Common myeloid progenitor, CD34-positive (primary cell): ENCODE measurements around the gene SLC10A6.

Source experiments
- CTCF ChIA-PET: fragments of 350-600 bp; sonication (Branson Sonifier 250); formaldehyde crosslinking; loops from one replicate; lab custom pipeline; 2021; ENCODE audit warnings: antibody characterized with exemption; lab: Charles Lee
- POLR2A ChIA-PET: fragments of 350-600 bp; sonication (Branson Sonifier 250); formaldehyde crosslinking; loops from one replicate; lab custom pipeline; 2021; ENCODE audit warnings: antibody characterized with exemption; lab: Charles Lee
- DNase-seq, 3 donors: peaks; one replicate each; pipeline versions ENCODE4 v3.0.0 to v3.0.0-alpha.2; 2013
- H3K27ac ChIP-seq, 2 experiments: 1 replicate in 1 of 2; 2 replicates in 1 of 2; pipeline ENCODE4 v1.7.0; 2013; ENCODE audit warnings: inconsistent platforms in 2 of 2, low read length in 2 of 2, mild to moderate bottlenecking in 2 of 2, low read depth in 1 of 2, moderate library complexity in 1 of 2; ENCODE audit not compliant: severe bottlenecking in 2 of 2, insufficient read depth in 1 of 2, poor library complexity in 1 of 2
- H3K27me3 ChIP-seq, 5 experiments: replicated peaks in 2 of 5; 1 replicate in 3 of 5; 2 replicates in 2 of 5; pipeline versions ENCODE4 v1.6.1 to v1.7.0; 2013; ENCODE audit warnings: low read length in 4 of 5, mild to moderate bottlenecking in 2 of 5, moderate library complexity in 2 of 5, inconsistent platforms in 1 of 5; ENCODE audit not compliant: insufficient read depth in 5 of 5, control insufficient read depth in 4 of 5
- H3K36me3 ChIP-seq, 4 experiments: 1 replicate in 2 of 4; 2 replicates in 2 of 4; pipeline versions ENCODE4 v1.6.1 to v1.7.0; 2013; ENCODE audit warnings: low read length in 3 of 4, control low read depth in 1 of 4, mild to moderate bottlenecking in 1 of 4; ENCODE audit not compliant: control insufficient read depth in 4 of 4, insufficient read depth in 4 of 4
- H3K4me1 ChIP-seq, 4 experiments: 1 replicate in 3 of 4; 2 replicates in 1 of 4; pipeline versions ENCODE4 v1.6.1 to v1.7.1; 2013; ENCODE audit warnings: low read length in 3 of 4, mild to moderate bottlenecking in 3 of 4, control low read depth in 1 of 4, inconsistent platforms in 1 of 4, moderate library complexity in 1 of 4; ENCODE audit not compliant: control insufficient read depth in 4 of 4, insufficient read depth in 4 of 4; ENCODE audit errors: control extremely low read depth in 1 of 4
- H3K4me3 ChIP-seq, 7 experiments: 1 replicate in 4 of 7; 2 replicates in 3 of 7; pipeline versions ENCODE4 v1.5.1 to v1.7.0; 2013; ENCODE audit warnings: mild to moderate bottlenecking in 7 of 7, low read length in 6 of 7, moderate library complexity in 6 of 7, inconsistent platforms in 2 of 7, low read depth in 2 of 7, control low read depth in 1 of 7; ENCODE audit not compliant: insufficient read depth in 4 of 7, control insufficient read depth in 1 of 7; ENCODE audit errors: extremely low read depth in 1 of 7
- H3K9me3 ChIP-seq, 5 experiments: 1 replicate in 4 of 5; 2 replicates in 1 of 5; pipeline versions ENCODE4 v1.6.1 to v1.7.1; 2013; ENCODE audit warnings: low read length in 4 of 5, mild to moderate bottlenecking in 2 of 5, inconsistent platforms in 1 of 5, low read depth in 1 of 5, moderate library complexity in 1 of 5; ENCODE audit not compliant: control insufficient read depth in 4 of 5, insufficient read depth in 2 of 5; ENCODE audit errors: control extremely low read depth in 1 of 5
- WGBS: methylation state at CpG from one replicate; pipeline ENCODE4 v1.1.5; 2013; ENCODE audit not compliant: insufficient coverage; 5-methylcytosine and 5-hydroxymethylcytosine counted together

SLC10A6 gene

DNA sequence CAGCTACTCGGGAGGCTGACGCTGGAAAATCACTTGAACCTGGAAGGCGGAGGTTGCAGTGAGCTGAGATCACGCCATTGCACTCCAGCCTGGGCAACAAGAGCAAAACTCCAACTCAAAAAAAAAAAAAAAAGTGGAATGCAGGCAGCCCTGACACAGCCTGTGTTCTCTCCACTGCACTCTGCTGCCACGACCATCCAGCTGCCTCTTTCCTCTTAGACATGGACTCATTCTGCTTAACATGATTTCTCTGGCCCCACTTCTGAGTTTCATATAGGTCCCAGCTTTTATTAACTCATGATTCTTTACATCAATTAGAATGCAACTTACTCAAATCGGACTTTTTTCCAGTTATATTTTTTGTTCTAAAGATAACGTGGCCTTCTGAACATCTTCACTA is 29.6 kb downstream of the SLC10A6 start:
- peaks cover 0 to 12% (median 5%) of the 10 kb centered on the region in 4 experiments for H3K36me3 ChIP-seq
- 91% methylated on average over 4 of the region's 7 CpGs for WGBS
- no peaks in the 10 kb centered on the region for H3K27me3 ChIP-seq
- ChIA-PET CTCF (no interaction called here), POLR2A (no interaction called here)
- peaks cover 0 to 15% (median 10%) of the 10 kb centered on the region in 5 experiments for H3K9me3 ChIP-seq
- no peak for DNase-seq
- no peaks in the 10 kb centered on the region for H3K4me1 ChIP-seq
- no peak overlapping the region for H3K4me3 ChIP-seq
- no peak overlapping the region for H3K27ac ChIP-seq

DNA sequence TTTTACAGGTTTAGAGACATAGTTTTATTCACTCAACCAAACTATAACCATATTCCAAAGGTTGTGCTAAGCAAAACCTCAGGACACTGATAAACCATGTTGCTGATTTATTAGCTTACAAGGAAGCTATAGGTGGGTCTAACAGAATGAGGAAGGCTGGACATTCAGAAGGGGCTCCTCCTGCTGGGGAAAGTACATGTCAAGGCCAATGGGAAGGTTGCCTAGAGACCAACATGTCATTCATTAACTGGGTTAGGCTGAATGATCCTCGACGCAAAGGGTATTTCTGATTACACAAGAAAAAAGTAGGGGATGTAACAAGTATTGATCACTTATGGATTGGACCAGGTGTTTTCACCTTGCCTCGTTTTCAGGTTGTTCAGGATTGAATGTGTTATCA is 30.3 kb downstream of the SLC10A6 start:
- no peak for DNase-seq
- 100% methylated on average over 3 of the region's 3 CpGs for WGBS

DNA sequence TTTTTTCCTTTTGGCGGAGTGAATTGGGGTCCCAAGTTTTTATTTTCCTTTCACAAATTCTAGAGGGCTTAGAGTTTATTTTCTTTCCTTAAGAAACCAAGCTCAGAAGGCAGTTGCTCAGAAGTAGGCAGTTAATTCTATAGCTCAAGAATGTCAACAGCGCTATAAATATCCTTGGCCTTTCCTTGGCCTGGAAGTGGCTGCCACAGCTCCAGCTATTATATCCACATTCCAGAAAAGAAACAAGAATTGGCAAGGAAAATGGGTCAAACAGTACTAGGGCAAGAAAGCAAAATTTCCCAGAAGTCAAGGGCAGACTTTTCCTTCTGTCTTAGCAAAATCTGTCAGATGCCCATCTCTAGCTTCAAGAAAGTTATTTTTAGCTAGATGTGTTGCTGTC is 31.0 kb downstream of the SLC10A6 start:
- peaks cover 0 to 15% (median 5%) of the 10 kb centered on the region in 4 experiments for H3K36me3 ChIP-seq
- 88% methylated on average over 1 of the region's 2 CpGs for WGBS
- H3K27ac ChIP-seq, result no peak overlapping the region
- ChIA-PET POLR2A (interaction anchor here (0.6 kb wide), 1 partner anchor 692 kb away, joined by 3 read pairs; no protein-coding TSS in a partner anchor), CTCF (no interaction called here)
- H3K4me3 ChIP-seq, result no peak overlapping the region
- no peaks in the 10 kb centered on the region for H3K4me1 ChIP-seq
- H3K9me3 ChIP-seq, result peaks cover 0 to 15% (median 10%) of the 10 kb centered on the region in 5 experiments
- no peaks in the 10 kb centered on the region for H3K27me3 ChIP-seq
- no peak for DNase-seq

More for the DNA sequence above, 30.3 kb downstream of the SLC10A6 start:
- H3K9me3 ChIP-seq, result peaks cover 0 to 15% (median 10%) of the 10 kb centered on the region in 5 experiments
- no peaks in the 10 kb centered on the region for H3K27me3 ChIP-seq
- POLR2A ChIA-PET, result no interaction called here
- no peaks in the 10 kb centered on the region for H3K4me1 ChIP-seq
- CTCF ChIA-PET, result no interaction called here
- peaks cover 0 to 12% (median 5%) of the 10 kb centered on the region in 4 experiments for H3K36me3 ChIP-seq
- H3K4me3 ChIP-seq, result no peak overlapping the region
- H3K27ac ChIP-seq, result no peak overlapping the region

DNA sequence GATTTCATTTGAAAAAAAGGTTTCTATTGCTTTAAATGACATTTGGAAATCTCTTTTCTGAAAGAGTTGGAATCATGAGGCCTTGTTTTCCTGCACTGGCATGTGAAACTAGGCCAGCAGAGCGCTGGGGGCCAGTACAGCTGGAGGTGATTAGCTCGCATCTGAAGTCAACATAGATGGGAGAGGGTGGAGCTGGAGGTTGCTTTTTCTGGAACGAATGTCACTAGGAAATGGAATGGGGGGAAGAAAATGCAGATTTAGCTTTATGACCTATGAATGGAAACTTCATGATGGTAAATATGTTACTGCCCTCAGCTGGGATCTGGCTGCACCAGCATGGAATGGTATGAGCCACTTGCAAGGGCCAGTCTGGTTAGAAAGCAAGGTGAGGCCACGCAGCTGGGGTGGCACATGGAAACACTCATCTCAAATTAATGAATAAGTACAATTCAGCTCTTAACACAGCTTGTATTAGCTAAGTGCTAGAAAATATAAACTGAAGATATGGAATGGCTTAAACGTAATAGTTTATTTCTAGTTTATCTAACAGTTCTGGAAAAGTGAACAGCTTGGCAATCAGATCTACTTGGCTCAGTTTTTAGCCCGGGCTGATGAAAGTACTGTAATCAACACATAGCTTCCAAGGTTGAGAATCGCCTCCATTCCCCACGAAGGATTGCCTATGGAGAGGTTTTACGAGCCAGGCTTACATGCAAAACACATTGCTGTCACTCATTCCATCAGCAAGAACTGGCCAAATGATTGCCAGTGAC is 32.5 kb downstream of the SLC10A6 start:
- Histone ChIP-seq H3K9me3 (peaks cover 0 to 15% (median 10%) of the 10 kb centered on the region in 5 experiments), H3K36me3 (peaks cover 0 to 15% (median 5%) of the 10 kb centered on the region in 4 experiments), H3K27ac (no peak overlapping the region), H3K27me3 (no peaks in the 10 kb centered on the region), H3K4me3 (no peak overlapping the region), H3K4me1 (no peaks in the 10 kb centered on the region)
- no peak for DNase-seq
- ChIA-PET POLR2A (no interaction called here), CTCF (no interaction called here)
- WGBS, result 98% methylated on average over 7 of the region's 9 CpGs

DNA sequence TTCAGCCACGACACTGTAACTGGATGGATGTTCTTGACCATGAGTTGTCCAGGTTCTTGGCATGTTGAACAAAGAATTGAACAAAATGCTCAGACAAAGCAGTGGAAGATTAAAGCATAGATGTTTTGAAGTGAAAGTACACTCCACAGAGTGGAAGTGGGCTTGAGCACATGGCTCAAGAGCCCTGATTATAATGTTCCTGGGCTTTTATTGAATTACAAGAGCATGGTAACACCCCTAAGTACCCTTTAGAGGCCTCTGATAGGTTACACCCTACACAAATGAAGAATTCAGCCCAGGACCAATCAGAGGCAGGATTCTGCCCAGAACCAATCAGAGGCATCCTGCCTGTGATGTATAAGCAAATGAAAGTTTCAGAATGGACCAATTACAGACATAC is 33.5 kb downstream of the SLC10A6 start:
- Histone ChIP-seq H3K27ac (no peak overlapping the region), H3K4me1 (no peaks in the 10 kb centered on the region), H3K4me3 (no peak overlapping the region), H3K27me3 (no peaks in the 10 kb centered on the region), H3K36me3 (peaks cover 0 to 24% (median 5%) of the 10 kb centered on the region in 4 experiments), H3K9me3 (peaks cover 0 to 15% (median 10%) of the 10 kb centered on the region in 5 experiments)
- DNase-seq, result peak in 1 of 3 donors; percentile 10
- ChIA-PET POLR2A (interaction anchor here (0.8 kb wide), 1 partner anchor 385 kb away, joined by 3 read pairs; no protein-coding TSS in a partner anchor), CTCF (no interaction called here)
- WGBS, result 100% methylated on average over 1 of the region's 1 CpG

DNA sequence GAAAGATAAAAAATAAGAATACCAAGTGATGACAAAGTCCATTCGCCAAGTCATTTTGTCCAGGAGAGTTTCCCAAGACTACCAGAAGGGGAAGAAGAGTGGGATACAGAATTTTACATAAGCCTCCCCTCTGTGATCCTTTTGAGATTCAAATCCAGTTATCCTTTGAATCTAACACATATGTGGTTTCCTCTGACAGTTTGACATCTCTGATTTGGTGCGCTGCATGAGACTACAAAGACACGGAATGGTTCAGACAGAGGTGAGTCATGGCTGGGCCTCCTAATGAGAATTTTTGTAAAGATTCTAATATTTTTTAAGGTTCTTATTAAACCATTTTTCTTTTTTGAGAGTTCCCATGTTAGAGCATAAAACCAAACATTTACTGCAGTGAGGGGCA is 38.3 kb downstream of the SLC10A6 start:
- DNase-seq, result no peak
- CTCF ChIA-PET, result no interaction called here

DNA sequence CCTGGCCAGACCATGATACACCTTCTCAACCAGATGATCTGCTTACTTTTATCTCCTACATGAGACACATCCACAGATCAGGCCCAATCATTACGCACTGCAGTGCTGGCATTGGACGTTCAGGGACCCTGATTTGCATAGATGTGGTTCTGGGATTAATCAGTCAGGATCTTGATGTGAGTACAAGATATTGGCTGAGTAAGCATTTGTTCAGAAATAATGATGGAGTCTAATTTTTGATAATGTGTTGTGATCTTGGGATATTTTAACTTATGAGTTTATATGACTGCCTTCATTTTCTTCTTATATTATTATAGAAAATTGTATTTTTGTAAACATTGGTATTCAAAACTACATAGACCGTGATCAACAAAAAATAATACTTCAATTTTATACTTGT is 39.4 kb downstream of the SLC10A6 start:
- POLR2A ChIA-PET, result no interaction called here
- H3K27ac ChIP-seq, result no peak overlapping the region
- CTCF ChIA-PET, result no interaction called here
- H3K36me3 ChIP-seq, result peaks cover 0 to 19% (median 4%) of the 10 kb centered on the region in 4 experiments
- H3K27me3 ChIP-seq, result no peaks in the 10 kb centered on the region
- H3K9me3 ChIP-seq, result peaks cover 0 to 2% (median 0%) of the 10 kb centered on the region in 5 experiments
- H3K4me3 ChIP-seq, result no peak overlapping the region
- no peak for DNase-seq
- no CpG with 5 or more reads among the region's 3 CpGs for WGBS
- no peaks in the 10 kb centered on the region for H3K4me1 ChIP-seq

More for the DNA sequence above, 38.3 kb downstream of the SLC10A6 start:
- H3K4me1 ChIP-seq, result no peaks in the 10 kb centered on the region
- peaks cover 0 to 9% (median 4%) of the 10 kb centered on the region in 5 experiments for H3K9me3 ChIP-seq
- H3K36me3 ChIP-seq, result peaks cover 0 to 29% (median 8%) of the 10 kb centered on the region in 4 experiments
- 100% methylated on average over 1 of the region's 3 CpGs for WGBS
- H3K27me3 ChIP-seq, result no peaks in the 10 kb centered on the region
- POLR2A ChIA-PET, result no interaction called here
- no peak overlapping the region for H3K4me3 ChIP-seq
- H3K27ac ChIP-seq, result no peak overlapping the region
